Smooth muscle cell (in vitro differentiated cells): ENCODE data around the gene PKIB. TPM values are rescaled to one million over a fixed set of nuclear protein-coding genes. Genes with fewer than 3 reads are reported as not detected.

ENCODE experiments used
- DNase-seq: peaks from one replicate; lab custom pipeline; 2025; ENCODE audit not compliant: unreplicated experiment; lab: John Stamatoyannopoulos, UW
- H2AFZ ChIP-seq: fragments of 200-600 bp; sonication (generic); 2 replicates; pipeline ENCODE4 v1.6.0; 2016; ENCODE audit warnings: antibody characterized with exemption, low read depth, mild to moderate bottlenecking
- H3F3A ChIP-seq: fragments of 200-600 bp; sonication (generic); 2 replicates; pipeline ENCODE4 v1.6.0; 2017; ENCODE audit warnings: antibody characterized with exemption, low read depth
- H3K27ac ChIP-seq: fragments of 200-600 bp; sonication (generic); 2 replicates; pipeline ENCODE4 v1.5.1; 2016; ENCODE audit warnings: low read depth, mild to moderate bottlenecking
- H3K27me3 ChIP-seq: fragments of 200-600 bp; sonication (generic); 2 replicates; pipeline ENCODE4 v1.6.1; 2016; ENCODE audit warnings: low read depth, mild to moderate bottlenecking
- H3K36me3 ChIP-seq: fragments of 200-600 bp; sonication (generic); 2 replicates; pipeline ENCODE4 v1.5.1; 2016; ENCODE audit warnings: low read depth
- H3K4me1 ChIP-seq: fragments of 200-600 bp; sonication (generic); 2 replicates; pipeline ENCODE4 v1.5.1; 2016; ENCODE audit warnings: low read depth
- H3K4me2 ChIP-seq: fragments of 200-600 bp; sonication (generic); 2 replicates; pipeline ENCODE4 v1.6.0; 2016; ENCODE audit warnings: mild to moderate bottlenecking
- H3K4me3 ChIP-seq: fragments of 200-600 bp; sonication (generic); 2 replicates; pipeline ENCODE4 v1.5.1; 2016; ENCODE audit warnings: mild to moderate bottlenecking
- H3K79me2 ChIP-seq: fragments of 200-600 bp; sonication (generic); 2 replicates; pipeline ENCODE4 v1.6.0; 2016; ENCODE audit warnings: low read depth, mild to moderate bottlenecking
- H3K9ac ChIP-seq: fragments of 200-600 bp; sonication (generic); 2 replicates; pipeline ENCODE4 v1.6.0; 2016; ENCODE audit warnings: low read depth
- H3K9me3 ChIP-seq: fragments of 200-600 bp; sonication (generic); replicated peaks from 2 replicates; pipeline ENCODE4 v1.5.1; 2016; ENCODE audit warnings: low read depth
- H4K20me1 ChIP-seq: fragments of 200-600 bp; sonication (generic); 2 replicates; pipeline ENCODE4 v1.6.0; 2016; ENCODE audit warnings: low read depth
- WGBS: methylation state at CpG from one replicate; pipeline ENCODE4 v1.1.7; 2016; ENCODE audit warnings: low lambda C conversion rate; 5-methylcytosine and 5-hydroxymethylcytosine counted together
- polyA plus RNA-seq: library from polyadenylated mRNA; unstranded; fragments of >200 nt; fragmentation: Nextera tagmentation; extraction: Ambion mirVana; gene quantifications from 2 replicates; pipeline ENCODE4 v1.2.1, GENCODE V29; 2016
- total RNA-seq: library from RNA; depleted of rRNA; stranded (reverse); fragments of >200 nt; gene quantifications from 2 replicates; pipeline ENCODE4 v1.2.3, GENCODE V29; 2014
- TF ChIP-seq, protein P1 (sequence below): fragments of 200-600 bp; sonication (generic); IDR thresholded peaks from 2 replicates; pipeline ENCODE4 v1.5.1; 2017; ENCODE audit warnings: borderline replicate concordance, mild to moderate bottlenecking, antibody characterized with exemption; ENCODE audit not compliant: insufficient read depth, poor library complexity, severe bottlenecking

Gene PKIB
- total and polyA plus RNA-seq, 2 experiments from 2014 or later = 65.6 to 82.6 TPM

DNA sequence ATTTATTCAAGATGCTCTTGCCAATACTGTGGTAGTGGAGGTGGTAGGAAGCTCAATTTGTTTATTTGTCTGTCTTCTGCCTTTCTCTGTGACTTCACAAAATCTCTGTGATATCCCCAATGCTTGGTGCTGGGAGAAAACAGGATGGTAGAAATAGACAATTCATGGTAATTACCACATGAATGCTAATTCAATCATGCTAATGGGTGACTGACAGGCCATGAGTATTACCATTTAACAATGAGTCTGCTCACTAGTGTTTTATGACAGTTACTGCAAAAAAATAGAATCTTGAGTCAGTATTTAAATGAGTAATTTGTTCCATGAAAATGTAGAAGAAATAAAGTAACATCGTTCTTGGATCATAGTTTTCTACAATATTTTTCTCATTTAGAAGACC, 117.0 kb downstream of the PKIB start:
- no peak overlapping the region for H3K27ac ChIP-seq
- TF ChIP-seq, protein P1, sequence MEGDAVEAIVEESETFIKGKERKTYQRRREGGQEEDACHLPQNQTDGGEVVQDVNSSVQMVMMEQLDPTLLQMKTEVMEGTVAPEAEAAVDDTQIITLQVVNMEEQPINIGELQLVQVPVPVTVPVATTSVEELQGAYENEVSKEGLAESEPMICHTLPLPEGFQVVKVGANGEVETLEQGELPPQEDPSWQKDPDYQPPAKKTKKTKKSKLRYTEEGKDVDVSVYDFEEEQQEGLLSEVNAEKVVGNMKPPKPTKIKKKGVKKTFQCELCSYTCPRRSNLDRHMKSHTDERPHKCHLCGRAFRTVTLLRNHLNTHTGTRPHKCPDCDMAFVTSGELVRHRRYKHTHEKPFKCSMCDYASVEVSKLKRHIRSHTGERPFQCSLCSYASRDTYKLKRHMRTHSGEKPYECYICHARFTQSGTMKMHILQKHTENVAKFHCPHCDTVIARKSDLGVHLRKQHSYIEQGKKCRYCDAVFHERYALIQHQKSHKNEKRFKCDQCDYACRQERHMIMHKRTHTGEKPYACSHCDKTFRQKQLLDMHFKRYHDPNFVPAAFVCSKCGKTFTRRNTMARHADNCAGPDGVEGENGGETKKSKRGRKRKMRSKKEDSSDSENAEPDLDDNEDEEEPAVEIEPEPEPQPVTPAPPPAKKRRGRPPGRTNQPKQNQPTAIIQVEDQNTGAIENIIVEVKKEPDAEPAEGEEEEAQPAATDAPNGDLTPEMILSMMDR = no peak
- no peak for DNase-seq
- no peaks in the 10 kb centered on the region for H3K79me2 ChIP-seq
- no peak overlapping the region for H2AFZ ChIP-seq
- H3K4me1 ChIP-seq = no peaks in the 10 kb centered on the region
- no peaks in the 10 kb centered on the region for H3K27me3 ChIP-seq
- WGBS = 100% methylated on average over 1 of the region's 1 CpG
- no peaks in the 10 kb centered on the region for H3K9me3 ChIP-seq
- H3K4me3 ChIP-seq = no peak overlapping the region
- H3K4me2 ChIP-seq = no peak overlapping the region
- H4K20me1 ChIP-seq = no peaks in the 10 kb centered on the region
- H3K36me3 ChIP-seq = no peaks in the 10 kb centered on the region
- peaks cover 6% of the 10 kb centered on the region for H3F3A ChIP-seq
- no peak overlapping the region for H3K9ac ChIP-seq

DNA sequence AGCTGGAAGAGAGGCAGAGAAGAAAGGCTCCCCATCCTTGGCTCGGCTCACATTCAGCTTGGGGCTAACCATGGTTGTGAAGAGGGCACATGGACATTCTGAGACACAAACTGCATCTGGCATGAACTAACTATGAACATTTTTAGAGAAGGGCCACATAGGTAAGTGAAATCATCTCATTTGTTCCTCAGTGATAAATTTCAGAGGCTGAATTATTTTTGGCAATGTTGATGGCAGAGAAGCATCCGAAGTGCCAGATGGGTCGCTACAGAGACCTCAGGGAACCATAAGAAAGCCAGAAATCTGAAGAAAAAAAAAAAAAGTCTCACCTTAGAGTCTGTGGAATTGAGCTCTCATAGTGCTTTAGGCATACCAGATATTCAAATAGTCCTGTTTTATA, 120.1 kb downstream of the PKIB start:
- Histone ChIP-seq H3K27me3 (no peaks in the 10 kb centered on the region), H3K4me3 (no peak overlapping the region), H3K36me3 (no peaks in the 10 kb centered on the region), H3K9ac (no peak overlapping the region), H3K79me2 (no peaks in the 10 kb centered on the region), H3K4me1 (peaks cover 5% of the 10 kb centered on the region), H4K20me1 (no peaks in the 10 kb centered on the region), H2AFZ (no peak overlapping the region), H3K9me3 (no peaks in the 10 kb centered on the region), H3F3A (peaks cover 6% of the 10 kb centered on the region), H3K27ac (no peak overlapping the region), H3K4me2 (no peak overlapping the region)
- TF ChIP-seq, protein P1 = no peak
- WGBS = 92% methylated on average over 3 of the region's 3 CpGs
- no peak for DNase-seq

DNA sequence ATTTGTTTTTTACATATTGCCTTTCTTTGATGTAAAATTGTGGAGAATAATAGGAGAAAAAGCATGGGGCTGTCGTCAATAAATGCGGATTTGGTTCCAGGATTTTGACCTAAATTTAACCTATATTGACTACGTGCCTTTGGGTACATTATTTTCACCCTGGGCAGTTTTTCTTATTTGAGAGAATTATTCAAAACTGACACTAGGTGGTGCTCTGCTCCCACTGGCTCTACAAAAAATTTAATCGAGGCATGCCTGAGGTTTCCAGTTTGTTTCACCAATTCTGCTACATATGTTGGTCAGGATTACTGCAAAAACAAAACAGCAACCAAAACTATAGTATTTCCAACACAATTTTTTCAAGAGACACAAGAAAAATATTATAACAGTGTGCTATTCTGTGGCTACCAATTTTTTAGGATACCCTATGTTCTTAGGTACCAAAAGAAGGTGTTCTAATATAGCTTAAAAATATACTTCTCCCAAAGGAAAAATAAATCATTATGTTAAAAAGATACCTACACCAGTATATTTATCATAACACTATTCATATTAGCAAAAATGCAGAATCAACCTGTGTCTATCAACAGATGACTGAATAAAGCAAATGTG, 120.7 kb downstream of the PKIB start:
- no peaks in the 10 kb centered on the region for H3K9me3 ChIP-seq
- H3K4me3 ChIP-seq = no peak overlapping the region
- no peaks in the 10 kb centered on the region for H3K36me3 ChIP-seq
- DNase-seq = no peak
- peaks cover 6% of the 10 kb centered on the region for H3F3A ChIP-seq
- no peaks in the 10 kb centered on the region for H3K79me2 ChIP-seq
- TF ChIP-seq, protein P1 = peak; percentile 76
- no peak overlapping the region for H3K27ac ChIP-seq
- no peak overlapping the region for H3K9ac ChIP-seq
- H4K20me1 ChIP-seq = no peaks in the 10 kb centered on the region
- H3K4me1 ChIP-seq = peaks cover 10% of the 10 kb centered on the region
- 11% methylated on average over 4 of the region's 4 CpGs for WGBS
- no peak overlapping the region for H2AFZ ChIP-seq
- H3K27me3 ChIP-seq = no peaks in the 10 kb centered on the region
- no peak overlapping the region for H3K4me2 ChIP-seq

DNA sequence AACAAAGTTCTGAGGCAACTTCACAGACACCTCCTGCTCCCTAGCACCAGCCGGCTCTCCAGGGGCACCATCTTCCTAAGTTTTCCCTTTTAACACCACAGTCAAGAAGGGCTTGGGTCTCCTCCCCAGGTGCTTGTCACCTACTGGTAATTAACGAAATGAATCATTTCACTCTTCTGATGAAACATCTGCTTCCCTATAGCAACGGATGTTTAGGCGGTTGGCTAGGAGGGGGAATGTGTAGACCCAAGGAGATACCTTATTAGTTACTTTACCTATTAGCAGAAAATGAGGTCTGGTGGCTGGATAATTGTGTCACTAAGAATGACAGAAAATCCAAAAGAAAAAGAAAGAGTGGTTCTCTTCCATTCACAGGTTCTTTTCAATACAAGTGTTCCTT, 123.1 kb downstream of the PKIB start:
- Histone ChIP-seq H3K4me2 (no peak overlapping the region), H3K79me2 (no peaks in the 10 kb centered on the region), H4K20me1 (no peaks in the 10 kb centered on the region), H3K4me3 (no peak overlapping the region), H2AFZ (no peak overlapping the region), H3K9ac (no peak overlapping the region), H3K9me3 (no peaks in the 10 kb centered on the region), H3K4me1 (peaks cover 12% of the 10 kb centered on the region), H3K36me3 (no peaks in the 10 kb centered on the region), H3F3A (no peaks in the 10 kb centered on the region), H3K27me3 (no peaks in the 10 kb centered on the region), H3K27ac (no peak overlapping the region)
- TF ChIP-seq, protein P1 = no peak
- DNase-seq = no peak
- WGBS = 78% methylated on average over 4 of the region's 4 CpGs
